HEK293 (cell line): ENCODE results near the gene PTPRCAP.

Source experiments
- CTCF ChIA-PET: fragments of 350-600 bp; formaldehyde crosslinking; extraction: SDS; loops from one replicate; lab custom pipeline; 2021; ENCODE audit warnings: antibody characterized with exemption; lab: Yijun Ruan, JAX
- POLR2A ChIA-PET: fragments of 300-600 bp; formaldehyde crosslinking; extraction: SDS; loops from one replicate; lab custom pipeline; 2020; ENCODE audit warnings: antibody characterized with exemption, inconsistent platforms; lab: Yijun Ruan, JAX
- H3K27ac ChIP-seq: fragments of 200-500 bp; sonication (Bioruptor generic); 2 replicates; pipeline ENCODE4 v1.5.1; 2014; ENCODE audit warnings: low read depth, low read length, control low read depth, inconsistent platforms; ENCODE audit errors: extremely low read depth
- H3K36me3 ChIP-seq, 2 experiments: fragments of 200-500 bp in 1 of 2; sonication (Bioruptor generic) in 1 of 2; 1 replicate in 1 of 2; 2 replicates in 1 of 2; pipeline ENCODE4 v1.5.1; 2014 to 2017; ENCODE audit warnings: inconsistent platforms in 2 of 2, low read length in 2 of 2; ENCODE audit not compliant: control insufficient read depth in 2 of 2, insufficient read depth in 1 of 2
- H3K4me1 ChIP-seq: fragments of 200-500 bp; sonication (Bioruptor generic); 2 replicates; pipeline ENCODE4 v1.5.1; 2014; ENCODE audit warnings: mild to moderate bottlenecking, low read length, inconsistent platforms; ENCODE audit not compliant: control insufficient read depth, insufficient read depth
- H3K4me3 ChIP-seq: 2 replicates; pipeline ENCODE4 v1.5.1; 2011; ENCODE audit warnings: low read depth, mild to moderate bottlenecking, control low read depth, low read length, moderate library complexity
- H3K9me3 ChIP-seq: fragments of 200-500 bp; sonication (Bioruptor generic); 2 replicates; pipeline ENCODE4 v1.5.1; 2014; ENCODE audit warnings: low read depth, low read length, inconsistent platforms; ENCODE audit not compliant: control insufficient read depth, insufficient read depth
- ATF2 ChIP-seq: fragments of 450-650 bp; formaldehyde crosslinking; IDR thresholded peaks from 2 replicates; pipeline ENCODE4 v1.5.1; 2016; ENCODE audit warnings: missing biosample characterization, missing genetic modification characterization, low read depth
- KLF9 ChIP-seq: fragments of 450-650 bp; formaldehyde crosslinking; IDR thresholded peaks from 2 replicates; pipeline ENCODE4 v1.5.1; 2016; ENCODE audit warnings: missing biosample characterization, missing genetic modification characterization, low read depth
- MEIS1 ChIP-seq: sonication (generic); formaldehyde crosslinking; IDR thresholded peaks from 2 replicates; pipeline ENCODE4 v1.8.1; 2022; ENCODE audit warnings: missing genetic modification reagents, mild to moderate bottlenecking, borderline replicate concordance
- PRDM2 ChIP-seq: fragments of 450-650 bp; formaldehyde crosslinking; IDR thresholded peaks from 2 replicates; pipeline ENCODE4 v1.5.1; 2016; ENCODE audit warnings: missing biosample characterization, missing genetic modification characterization, borderline replicate concordance
- SCRT2 ChIP-seq: fragments of 450-650 bp; formaldehyde crosslinking; IDR thresholded peaks from 2 replicates; pipeline ENCODE4 v1.5.1; 2016; ENCODE audit warnings: missing biosample characterization, missing genetic modification characterization
- TSHZ1 ChIP-seq: fragments of 450-650 bp; formaldehyde crosslinking; IDR thresholded peaks from 2 replicates; pipeline ENCODE4 v1.5.1; 2016; ENCODE audit warnings: missing biosample characterization, missing genetic modification characterization, borderline replicate concordance
- ZBTB20 ChIP-seq: fragments of 450-650 bp; formaldehyde crosslinking; IDR thresholded peaks from 2 replicates; pipeline ENCODE4 v1.5.1; 2016; ENCODE audit warnings: missing biosample characterization, missing genetic modification characterization
- ZBTB26 ChIP-seq: fragments of 450-650 bp; formaldehyde crosslinking; optimal IDR thresholded peaks from 2 replicates; pipeline ENCODE3; 2016; ENCODE audit warnings: missing biosample characterization, mild to moderate bottlenecking, missing genetic modification characterization
- ZBTB44 ChIP-seq: fragments of 450-650 bp; IDR thresholded peaks from 2 replicates; pipeline ENCODE4 v1.5.1; 2018; ENCODE audit warnings: missing biosample characterization, mild to moderate bottlenecking, missing genetic modification characterization
- ZIC2 ChIP-seq: fragments of 450-650 bp; formaldehyde crosslinking; IDR thresholded peaks from 2 replicates; pipeline ENCODE4 v1.5.1; 2016; ENCODE audit warnings: missing biosample characterization, missing genetic modification characterization
- ZNF274 ChIP-seq, 2 experiments: fragments of 200-500 bp in 1 of 2; fragments of 450-650 bp in 1 of 2; sonication (Bioruptor generic) in 1 of 2; formaldehyde crosslinking in 1 of 2; IDR thresholded peaks; 2 replicates each; pipeline versions ENCODE4 v1.5.1 to v1.6.1; 2014 to 2016; ENCODE audit warnings: borderline replicate concordance in 1 of 2, inconsistent platforms in 1 of 2, low read length in 1 of 2, missing biosample characterization in 1 of 2, missing genetic modification characterization in 1 of 2
- ZNF302 ChIP-seq: fragments of 450-650 bp; formaldehyde crosslinking; IDR thresholded peaks from 2 replicates; pipeline ENCODE4 v1.5.1; 2016; ENCODE audit warnings: missing biosample characterization, missing genetic modification characterization, low read depth
- ZNF341 ChIP-seq: fragments of 450-650 bp; formaldehyde crosslinking; IDR thresholded peaks from 2 replicates; pipeline ENCODE4; 2016; ENCODE audit warnings: low read depth, missing biosample characterization, missing genetic modification characterization
- ZNF423 ChIP-seq: fragments of 450-650 bp; formaldehyde crosslinking; IDR thresholded peaks from 2 replicates; pipeline ENCODE4 v1.5.1; 2016; ENCODE audit warnings: missing biosample characterization, missing genetic modification characterization
- ZNF433 ChIP-seq: fragments of 450-650 bp; formaldehyde crosslinking; IDR thresholded peaks from 2 replicates; pipeline ENCODE4 v1.5.1; 2016; ENCODE audit warnings: missing biosample characterization, missing genetic modification characterization, low read depth
- ZNF449 ChIP-seq: fragments of 450-650 bp; formaldehyde crosslinking; IDR thresholded peaks from 2 replicates; pipeline ENCODE4 v1.5.1; 2017; ENCODE audit warnings: missing biosample characterization, mild to moderate bottlenecking, missing genetic modification characterization, moderate library complexity
- ZNF529 ChIP-seq: fragments of 450-650 bp; formaldehyde crosslinking; IDR thresholded peaks from 2 replicates; pipeline ENCODE4 v1.5.1; 2017; ENCODE audit warnings: missing genetic modification characterization, missing biosample characterization; ENCODE audit not compliant: insufficient replicate concordance
- ZNF560 ChIP-seq: fragments of 450-650 bp; formaldehyde crosslinking; IDR thresholded peaks from 2 replicates; pipeline ENCODE4 v1.5.1; 2017; ENCODE audit warnings: missing biosample characterization, missing genetic modification characterization, borderline replicate concordance
- ZNF76 ChIP-seq: fragments of 450-650 bp; formaldehyde crosslinking; IDR thresholded peaks from 2 replicates; pipeline ENCODE4; 2016; ENCODE audit warnings: low read depth, missing biosample characterization, missing genetic modification characterization, borderline replicate concordance
- ZNF776 ChIP-seq: fragments of 450-650 bp; formaldehyde crosslinking; IDR thresholded peaks from 2 replicates; pipeline ENCODE4 v1.5.0; 2017; ENCODE audit warnings: missing biosample characterization, missing genetic modification characterization, borderline replicate concordance

The PTPRCAP gene

GRCh38 chr11:67400942-67401494 lies 36.5 kb downstream of the PTPRCAP start:
- ChIA-PET CTCF (interaction anchor here (0.5 to 2.8 kb wide), 22 partner anchors 9 to 393 kb away, joined by 3 to 20 read pairs (median 6); partner anchors contain the start of genes PITPNM1, RAD9A and TMEM134), POLR2A (interaction anchor here (1.0 to 3.3 kb wide), 24 partner anchors 9 to 229 kb away, joined by 3 to 53 read pairs (median 6); partner anchors contain the start of genes AIP, CORO1B, GSTP1 and NUDT8)
- H3K4me1 ChIP-seq: no peaks in the 10 kb centered on the region
- peak overlapping the region; percentile 88 for H3K27ac ChIP-seq
- peaks cover 0 to 45% of the 10 kb centered on the region in 2 experiments; a peak in 2 of 3 replicates for H3K36me3 ChIP-seq
- H3K9me3 ChIP-seq: no peaks in the 10 kb centered on the region
- H3K4me3 ChIP-seq: peak overlapping the region; percentile 79
- TF ChIP-seq ZNF433 (tag by site-specific recombination) (no peak), ZNF302 (no peak), ZIC2 (peak; percentile 72; the same call in 1 of the 2 replicates), ZNF449 (tag by site-specific recombination) (no peak), ZBTB44 (tag by site-specific recombination) (no peak), SCRT2 (tag by site-specific recombination) (peak; percentile 58; the same call in 1 of the 2 replicates), KLF9 (tag by site-specific recombination) (no peak), PRDM2 (tag by site-specific recombination) (no peak), MEIS1 (CRISPR knock-in tag) (no peak), ZNF423 (tag by site-specific recombination) (no peak), ZNF560 (tag by site-specific recombination) (no peak), ATF2 (tag by site-specific recombination) (no peak), ZNF274 (IDR thresholded peaks at IDR 0.05; ENCODE audit: low read length) (no peak), ZNF274 (tag by site-specific recombination; IDR thresholded peaks at IDR 0.05; ENCODE audit: borderline replicate concordance) (no peak), ZNF776 (tag by site-specific recombination) (no peak), ZBTB26 (peak; percentile 72), TSHZ1 (tag by site-specific recombination) (no peak), ZNF341 (peak; percentile 22; the same call in 1 of the 2 replicates), ZNF529 (tag by site-specific recombination) (no peak), ZBTB20 (tag by site-specific recombination) (peak; percentile 21; the same call in 1 of the 2 replicates), ZNF76 (tag by site-specific recombination) (0 out of 2 replicates have a peak, but pooled peaks have one; percentile 14)
